GM12878 (cell line): ENCODE measurements around the gene NHS. TPM values are rescaled to one million over a fixed set of nuclear protein-coding genes. Genes with fewer than 3 reads are reported as not detected.

Source experiments
- ATAC-seq: fragments of 200-7000 bp; cut with Tn5 transposase; 3 replicates; pipeline ENCODE4 v1.9.1; 2020; ENCODE audit warnings: mild to moderate bottlenecking, moderate library complexity
- BruUV-seq: library from RNA; stranded (reverse); fragments of 400-500 nt; replicated peaks from 2 replicates; lab custom pipeline; 2021; lab: Mats Ljungman, UMichigan
- CTCF ChIA-PET: fragments of 300-600 bp; sonication (Branson Sonifier 250); formaldehyde crosslinking; extraction: SDS; loops from one replicate; lab custom pipeline; 2021; ENCODE audit warnings: inconsistent platforms; lab: Yijun Ruan, JAX
- POLR2A ChIA-PET: fragments of 350-600 bp; formaldehyde crosslinking; extraction: SDS; loops from one replicate; lab custom pipeline; 2021; ENCODE audit warnings: inconsistent platforms; lab: Charles Lee
- RAD21 ChIA-PET: fragments of 300-600 bp; sonication (Branson Sonifier 250); formaldehyde crosslinking; loops from one replicate; lab custom pipeline; 2023; ENCODE audit warnings: antibody characterized with exemption; ENCODE audit not compliant: unreplicated experiment; lab: Charles Lee
- SMC1A ChIA-PET: fragments of 300-600 bp; sonication (Branson Sonifier 250); formaldehyde crosslinking; loops from one replicate; lab custom pipeline; 2023; ENCODE audit not compliant: unreplicated experiment, uncharacterized antibody; lab: Charles Lee
- DNase-seq: peaks from one replicate; pipeline ENCODE4 v3.0.0-alpha.2; 2011; ENCODE audit warnings: low read depth, low spot score
- FAIRE-seq: peaks from 3 replicates; lab custom pipeline; 2011; peaks lifted over from hg19 to GRCh38; lab: Jason Lieb, UNC
- H2AFZ ChIP-seq: 2 replicates; pipeline ENCODE4 v1.6.0; 2011; ENCODE audit warnings: low read depth, low read length, control low read depth; ENCODE audit not compliant: control insufficient read depth
- H3K27ac ChIP-seq: 2 replicates; pipeline ENCODE4 v1.5.1; 2011; ENCODE audit warnings: control low read depth; ENCODE audit not compliant: control insufficient read depth, insufficient read depth
- H3K27me3 ChIP-seq, 2 experiments: replicated peaks in 1 of 2; 2 replicates each; pipeline versions ENCODE4 v1.6.0 to v1.6.1; 2011; ENCODE audit warnings: low read length in 1 of 2; ENCODE audit not compliant: control insufficient read depth in 2 of 2, insufficient read depth in 2 of 2
- H3K36me3 ChIP-seq, 2 experiments: 2 replicates each; pipeline ENCODE4 v1.5.1; 2011; ENCODE audit warnings: low read length in 1 of 2; ENCODE audit not compliant: control insufficient read depth in 2 of 2, insufficient read depth in 2 of 2
- H3K4me1 ChIP-seq: 2 replicates; pipeline ENCODE4 v1.6.1; 2011; ENCODE audit warnings: mild to moderate bottlenecking, low read length, moderate library complexity, mixed read lengths; ENCODE audit not compliant: control insufficient read depth, insufficient read depth
- H3K4me2 ChIP-seq: 2 replicates; pipeline ENCODE4 v1.6.0; 2011; ENCODE audit warnings: control low read depth; ENCODE audit not compliant: control insufficient read depth, insufficient read depth
- H3K4me3 ChIP-seq: fragments of 200-600 bp; sonication (generic); 2 replicates; pipeline ENCODE4 v1.5.1; 2016
- H3K79me2 ChIP-seq: 2 replicates; pipeline ENCODE4 v1.6.0; 2011; ENCODE audit warnings: low read length; ENCODE audit not compliant: control insufficient read depth, insufficient read depth
- H3K9ac ChIP-seq: 2 replicates; pipeline ENCODE4 v1.8.0; 2011; ENCODE audit warnings: low read length, control low read depth, mixed read lengths; ENCODE audit not compliant: control insufficient read depth, insufficient read depth
- H3K9me3 ChIP-seq: replicated peaks from 3 replicates; pipeline ENCODE4 v1.5.1; 2011; ENCODE audit warnings: mild to moderate bottlenecking, low read length; ENCODE audit not compliant: control insufficient read depth, insufficient read depth
- H4K20me1 ChIP-seq: 2 replicates; pipeline ENCODE4 v1.6.0; 2011; ENCODE audit not compliant: control insufficient read depth, insufficient read depth
- ATF3 ChIP-seq: IDR thresholded peaks from 2 replicates; pipeline ENCODE4 v1.6.1; 2011; ENCODE audit warnings: low read depth, mild to moderate bottlenecking, low read length, moderate library complexity, borderline replicate concordance; ENCODE audit errors: extremely low read depth
- ATF7 ChIP-seq: fragments of 450-650 bp; IDR thresholded peaks from 2 replicates; pipeline ENCODE4 v1.6.1; 2016; ENCODE audit warnings: low read depth, mild to moderate bottlenecking
- BHLHE40 ChIP-seq, 2 experiments: fragments of 450-650 bp in 1 of 2; IDR thresholded peaks; 2 replicates each; pipeline ENCODE4 v1.6.1; 2011 to 2017; ENCODE audit warnings: low read depth in 2 of 2, borderline replicate concordance in 1 of 2, improper control_type of control experiment in 1 of 2, low read length in 1 of 2, mild to moderate bottlenecking in 1 of 2
- CHD2 ChIP-seq: IDR thresholded peaks from 2 replicates; pipeline ENCODE4 v1.6.1; 2011; ENCODE audit warnings: low read depth, low read length, improper control_type of control experiment, borderline replicate concordance
- EGR1 ChIP-seq, 2 experiments: IDR thresholded peaks; 1 replicate in 1 of 2; 2 replicates in 1 of 2; pipeline ENCODE4 v1.6.1; 2011 to 2012; ENCODE audit warnings: low read depth in 2 of 2, low read length in 2 of 2, borderline replicate concordance in 1 of 2, mild to moderate bottlenecking in 1 of 2, moderate library complexity in 1 of 2
- ESRRA ChIP-seq: IDR thresholded peaks from 2 replicates; pipeline ENCODE4 v1.6.1; 2012; ENCODE audit warnings: mild to moderate bottlenecking, low read length, improper control_type of control experiment
- ETV6 ChIP-seq, 2 experiments: fragments of 450-650 bp in 1 of 2; IDR thresholded peaks in 1 of 2; conservative IDR thresholded peaks in 1 of 2; 2 replicates each; pipeline ENCODE4 v1.6.1; 2014; ENCODE audit warnings: antibody characterized with exemption in 1 of 2, borderline replicate concordance in 1 of 2, low read depth in 1 of 2, mild to moderate bottlenecking in 1 of 2, moderate library complexity in 1 of 2
- FOS ChIP-seq: IDR thresholded peaks from 3 replicates; pipeline ENCODE4 v1.6.1; 2011; ENCODE audit warnings: borderline replicate concordance; ENCODE audit not compliant: insufficient read length; ENCODE audit errors: extremely low read depth
- FOXK2 ChIP-seq: fragments of 450-650 bp; IDR thresholded peaks from 2 replicates; pipeline ENCODE4 v1.6.1; 2017; ENCODE audit warnings: mild to moderate bottlenecking, moderate library complexity
- PBX3 ChIP-seq: IDR thresholded peaks from 2 replicates; pipeline ENCODE4 v1.6.1; 2011; ENCODE audit warnings: mild to moderate bottlenecking, low read depth, low read length, moderate library complexity; ENCODE audit not compliant: insufficient replicate concordance
- RBBP5 ChIP-seq: fragments of 200-600 bp; sonication (generic); conservative IDR thresholded peaks from 2 replicates; pipeline ENCODE4 v1.6.1; 2016
- SREBF2 ChIP-seq: IDR thresholded peaks from 2 replicates; pipeline ENCODE4 v1.6.1; 2012; ENCODE audit warnings: mild to moderate bottlenecking, low read length
- USF1 ChIP-seq: IDR thresholded peaks from 2 replicates; pipeline ENCODE4 v1.6.1; 2011; ENCODE audit warnings: borderline replicate concordance, low read depth, mild to moderate bottlenecking, moderate library complexity, mixed read lengths, low read length; ENCODE audit not compliant: insufficient read depth; ENCODE audit errors: extremely low read length
- WGBS: methylation state at CpG from one replicate; pipeline ENCODE4 v1.1.6; 2016; ENCODE audit warnings: low lambda C conversion rate; ENCODE audit not compliant: insufficient replicate concordance, insufficient coverage; ENCODE audit errors: missing lambda C conversion rate; 5-methylcytosine and 5-hydroxymethylcytosine counted together
- in situ Hi-C: fragments of 300-500 bp; cut with MboI; formaldehyde crosslinking; loops from 9 replicates; pipeline ENCODE4 v1.14.3; 2018; ENCODE audit warnings: mixed read lengths
- intact Hi-C: fragments of 100-400 bp; cut with micrococcal nuclease; formaldehyde crosslinking; loops from one replicate; pipeline ENCODE4 v1.14.2; 2022; ENCODE audit not compliant: unreplicated experiment
- polyA plus RNA-seq, 11 experiments: library from polyadenylated mRNA; depleted of rRNA in 4 of 11; unstranded in 6 of 11; stranded (reverse) in 5 of 11; fragments of >200 nt; fragmentation: Nextera tagmentation in 4 of 11; fragmentation: Illumina TruSeq in 1 of 11; extraction: Ambion mirVana in 4 of 11; extraction: Trizol in 1 of 11; gene quantifications; 1 replicate in 1 of 11; 2 replicates in 10 of 11; pipeline versions ENCODE4 v1.2.1 to v1.2.3, GENCODE V29; 2011 to 2016; ENCODE audit warnings: inconsistent platforms in 2 of 11, missing spikeins in 2 of 11, low read depth in 1 of 11
- total RNA-seq, 4 experiments: library from RNA; depleted of rRNA in 3 of 4; stranded (reverse); fragments of >200 nt in 3 of 4; fragmentation: Illumina TruSeq in 1 of 4; extraction: Trizol in 1 of 4; gene quantifications; 2 replicates each; pipeline versions ENCODE4 v1.2.1 to v1.2.3, GENCODE V29; 2013 to 2021
- TF ChIP-seq, protein P1 (sequence below): fragments of 450-650 bp; conservative IDR thresholded peaks from 2 replicates; pipeline ENCODE4 v1.6.1; 2017; ENCODE audit warnings: mild to moderate bottlenecking, moderate library complexity

The NHS gene
- total and polyA plus RNA-seq, 10 of the 15 experiments (the other 5 are each of a cell fraction or from before 2014, with no cell fraction given) = under 0.01 to 0.07 (median 0.03) TPM; not detected in 7

DNA sequence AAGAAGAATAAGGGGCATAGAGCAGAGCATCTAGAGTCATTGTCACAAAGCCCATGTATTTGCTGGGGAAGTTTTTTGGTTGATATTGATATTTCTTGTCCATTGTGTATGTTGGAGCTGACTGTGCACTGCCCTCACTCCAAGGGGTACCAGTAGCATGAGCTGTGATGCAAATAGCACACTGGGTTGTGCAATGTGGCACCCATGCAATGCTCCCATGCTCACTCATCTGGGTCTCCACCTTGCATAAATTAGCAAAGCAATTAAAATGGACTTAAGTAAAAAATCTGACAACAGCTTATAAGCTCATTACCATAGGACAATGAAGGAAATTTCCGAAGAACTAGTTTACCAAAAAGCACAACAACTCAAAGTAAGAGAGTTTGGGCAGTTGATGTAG is 87.9 kb downstream of the NHS start:
- ChIA-PET CTCF (no interaction called here), POLR2A (no interaction called here), RAD21 (interaction anchor here (0.7 kb wide), 1 partner anchor 525 kb away, joined by 3 read pairs; no protein-coding TSS in a partner anchor), SMC1A (interaction anchor here (0.6 to 1.1 kb wide), 2 partner anchors 23 to 259 kb away, joined by 3 read pairs; no protein-coding TSS in a partner anchor)
- no peaks in the 10 kb centered on the region for H3K27me3 ChIP-seq
- H4K20me1 ChIP-seq = no peaks in the 10 kb centered on the region
- no peak overlapping the region for H2AFZ ChIP-seq
- intact Hi-C loops (no loop called here), in situ Hi-C loops (no loop called here)
- no peak for FAIRE-seq
- H3K4me2 ChIP-seq = no peak overlapping the region
- no peak overlapping the region for H3K27ac ChIP-seq
- BruUV-seq = no TSS peak
- no peaks in the 10 kb centered on the region for H3K36me3 ChIP-seq
- DNase-seq = no peak
- no peaks in the 10 kb centered on the region for H3K9me3 ChIP-seq
- no peak overlapping the region for H3K9ac ChIP-seq
- TF ChIP-seq ATF3 (no peak), SREBF2 (no peak), BHLHE40 (IDR thresholded peaks at IDR 0.05; ENCODE audit: borderline replicate concordance in 1 of 2, low read depth in 2 of 2, low read length in 1 of 2) (no peak), ETV6 (conservative IDR thresholded peaks at IDR 0.05 in 1 of 2, IDR thresholded peaks at IDR 0.05 in 1 of 2; ENCODE audit: borderline replicate concordance in 1 of 2, low read depth in 1 of 2) (no peak), FOXK2 (no peak), RBBP5 (no peak), EGR1 (IDR thresholded peaks at IDR 0.05; ENCODE audit: borderline replicate concordance in 1 of 2, low read depth in 2 of 2, low read length in 2 of 2) (no peak), ATF7 (no peak), PBX3 (no peak), FOS (no peak), USF1 (no peak), CHD2 (no peak), ESRRA (no peak)
- TF ChIP-seq, protein P1, sequence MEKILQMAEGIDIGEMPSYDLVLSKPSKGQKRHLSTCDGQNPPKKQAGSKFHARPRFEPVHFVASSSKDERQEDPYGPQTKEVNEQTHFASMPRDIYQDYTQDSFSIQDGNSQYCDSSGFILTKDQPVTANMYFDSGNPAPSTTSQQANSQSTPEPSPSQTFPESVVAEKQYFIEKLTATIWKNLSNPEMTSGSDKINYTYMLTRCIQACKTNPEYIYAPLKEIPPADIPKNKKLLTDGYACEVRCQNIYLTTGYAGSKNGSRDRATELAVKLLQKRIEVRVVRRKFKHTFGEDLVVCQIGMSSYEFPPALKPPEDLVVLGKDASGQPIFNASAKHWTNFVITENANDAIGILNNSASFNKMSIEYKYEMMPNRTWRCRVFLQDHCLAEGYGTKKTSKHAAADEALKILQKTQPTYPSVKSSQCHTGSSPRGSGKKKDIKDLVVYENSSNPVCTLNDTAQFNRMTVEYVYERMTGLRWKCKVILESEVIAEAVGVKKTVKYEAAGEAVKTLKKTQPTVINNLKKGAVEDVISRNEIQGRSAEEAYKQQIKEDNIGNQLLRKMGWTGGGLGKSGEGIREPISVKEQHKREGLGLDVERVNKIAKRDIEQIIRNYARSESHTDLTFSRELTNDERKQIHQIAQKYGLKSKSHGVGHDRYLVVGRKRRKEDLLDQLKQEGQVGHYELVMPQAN = no peak
- no peak overlapping the region for H3K4me3 ChIP-seq
- ATAC-seq = no peak
- H3K79me2 ChIP-seq = no peaks in the 10 kb centered on the region
- H3K4me1 ChIP-seq = no peaks in the 10 kb centered on the region
- 4% methylated on average over 1 of the region's 1 CpG for WGBS
